Glomerular visceral epithelial cell (primary cell): ENCODE measurements around the gene AKAP11.

Experiments
- DNase-seq: peaks from one replicate; pipeline ENCODE4 v3.0.0-alpha.2; 2016; ENCODE audit errors: extremely low spot score

Gene AKAP11

DNA sequence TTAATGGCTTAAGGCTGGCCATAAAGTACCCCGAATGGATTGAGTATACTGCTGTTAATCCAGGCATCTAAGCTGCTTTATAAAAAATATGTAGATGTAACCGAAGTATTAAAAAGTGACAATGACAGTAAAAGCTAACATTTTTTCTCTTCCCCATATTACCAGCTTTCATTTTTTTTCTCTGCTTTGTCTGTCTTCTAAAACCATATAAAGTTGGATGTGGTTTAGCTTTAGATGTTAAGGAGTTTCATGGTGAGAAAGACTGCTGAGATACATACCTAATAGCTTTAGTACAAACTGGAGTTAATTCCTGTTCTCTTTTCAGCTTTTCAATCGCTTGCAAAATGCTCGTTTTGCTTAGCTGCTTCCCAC is 838 bp downstream of the AKAP11 start:
- DNase-seq, result no peak

GRCh38 chr13:42274386-42275097 is 2.6 kb downstream of the AKAP11 start:
- no peak for DNase-seq

DNA sequence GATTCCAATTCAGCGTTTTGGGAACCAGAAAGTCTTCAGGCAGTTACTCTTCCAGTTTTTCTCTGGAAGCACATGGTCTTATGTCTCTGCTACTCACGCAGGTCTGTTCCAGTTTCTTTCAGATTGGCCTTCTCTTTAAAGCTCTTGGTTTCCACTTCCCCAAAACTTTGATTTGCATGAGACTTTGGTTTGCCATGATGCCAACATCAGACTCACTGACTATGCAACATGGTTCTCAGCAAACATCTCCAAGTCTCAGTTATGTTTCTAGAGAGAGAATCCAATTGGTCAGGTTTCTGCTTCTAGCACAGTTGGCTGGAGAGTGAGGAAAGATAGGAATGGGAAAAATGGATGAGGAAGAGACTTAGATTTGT is 3.1 kb downstream of the AKAP11 start:
- DNase-seq, result no peak

- no peak for DNase-seq
Observed at GRCh38 chr13:42275506-42275905, 3.6 kb downstream of the AKAP11 start.

- DNase-seq, result no peak
Observed at GRCh38 chr13:42276683-42277082, 4.7 kb downstream of the AKAP11 start.

GRCh38 chr13:42277618-42278276 is 5.8 kb downstream of the AKAP11 start:
- DNase-seq, result no peak

- no peak for DNase-seq
Observed at GRCh38 chr13:42279080-42279479, 7.1 kb downstream of the AKAP11 start.

- no peak for DNase-seq
Observed at GRCh38 chr13:42279986-42280385, 8.0 kb downstream of the AKAP11 start.

DNA sequence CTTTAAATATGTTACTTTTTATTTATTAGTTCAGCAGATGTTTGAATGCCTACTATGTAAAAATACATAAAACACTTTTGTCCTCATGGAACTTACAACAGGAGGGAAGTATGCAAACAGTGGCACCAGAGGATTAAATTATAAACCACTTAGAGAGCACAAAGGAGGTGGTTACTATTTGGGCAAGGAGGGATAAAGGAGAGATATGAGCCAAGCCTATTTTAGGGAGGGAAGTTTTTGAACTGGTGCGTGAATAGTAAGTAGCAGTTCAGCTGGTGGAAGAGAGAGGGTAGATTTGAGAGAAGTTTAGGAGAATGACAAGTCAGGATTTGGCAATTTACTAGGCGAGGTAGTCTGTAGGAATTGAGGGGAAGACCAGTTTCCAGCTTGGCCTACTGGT is 8.6 kb downstream of the AKAP11 start:
- no peak for DNase-seq

DNA sequence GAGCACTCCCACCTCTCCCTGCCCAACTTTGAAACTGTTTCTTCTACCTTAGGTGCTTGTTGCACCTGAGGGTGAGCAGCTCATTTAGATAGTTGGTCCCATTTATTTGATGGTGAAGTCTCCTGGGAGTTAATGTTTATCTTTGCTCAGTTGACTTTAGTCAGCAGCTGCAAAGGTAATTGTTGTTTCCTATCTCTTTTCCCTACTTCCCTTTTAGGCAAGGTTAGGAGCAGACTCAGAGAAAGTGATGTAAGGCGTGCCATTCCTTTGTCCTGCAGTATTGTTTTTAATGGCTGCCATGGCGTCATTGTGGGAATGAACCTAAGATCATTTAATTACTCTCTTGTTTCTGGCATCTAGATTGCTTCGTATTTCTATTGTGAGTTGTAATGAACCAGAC is 11.6 kb downstream of the AKAP11 start:
- DNase-seq, result no peak

DNA sequence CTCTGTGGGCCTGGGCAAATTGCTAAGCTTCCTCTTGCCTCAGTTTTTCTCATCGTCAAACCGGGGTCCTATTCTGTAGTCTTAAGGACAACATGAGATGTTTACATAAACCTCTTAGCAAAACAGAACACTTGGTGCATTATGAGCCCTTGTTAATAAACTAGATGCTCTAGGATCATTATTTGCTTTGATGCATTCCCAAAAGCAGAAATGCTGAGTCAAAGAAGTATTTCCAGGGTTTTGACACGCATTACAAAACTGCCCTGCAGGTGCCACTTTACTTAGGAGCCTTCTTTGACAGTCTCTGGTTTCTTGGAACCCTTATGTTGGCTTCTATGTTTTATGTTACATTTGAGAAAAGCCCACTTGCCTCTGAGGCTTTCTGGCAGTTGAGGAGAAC is 12.1 kb downstream of the AKAP11 start:
- no peak for DNase-seq

GRCh38 chr13:42298392-42298791 is 26.4 kb downstream of the AKAP11 start:
- no peak for DNase-seq

DNA sequence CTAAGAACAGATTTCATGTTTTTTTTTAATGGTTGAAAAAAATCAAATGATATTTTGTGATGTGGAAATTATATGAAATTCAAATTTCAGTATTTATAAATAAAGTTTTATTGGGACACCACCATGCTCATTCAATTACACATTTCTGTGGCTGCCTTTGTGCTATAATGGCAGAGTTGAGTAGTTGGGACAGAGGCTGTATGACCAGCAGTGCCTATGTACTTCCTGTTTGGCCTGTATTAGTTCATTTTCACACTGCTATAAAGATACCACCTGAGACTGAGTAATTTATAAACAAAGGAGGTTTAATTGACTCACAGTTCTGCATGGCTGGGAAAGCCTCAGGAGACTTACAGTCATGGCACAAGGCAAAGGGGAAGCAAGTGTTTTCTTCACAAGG is 33.6 kb downstream of the AKAP11 start:
- DNase-seq, result no peak

DNA sequence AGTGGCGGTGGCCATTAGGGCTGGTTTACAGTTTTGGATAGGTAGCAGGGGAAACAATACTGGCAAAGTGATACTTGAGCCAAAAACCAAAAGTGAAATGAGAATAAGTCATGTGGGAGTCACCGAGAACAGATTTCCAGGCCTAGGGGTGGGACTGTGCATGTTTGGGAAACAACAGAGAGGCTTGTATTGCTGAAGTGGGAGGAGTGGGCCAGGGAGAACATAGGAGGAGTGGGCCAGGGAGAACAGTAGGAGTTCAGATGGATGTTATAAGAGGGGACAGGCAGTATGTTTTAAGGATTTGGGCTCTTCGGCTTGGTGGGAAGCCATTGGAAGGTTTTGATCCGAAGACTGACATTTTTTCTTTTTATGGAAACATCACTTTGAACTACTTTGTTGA is 35.5 kb downstream of the AKAP11 start:
- DNase-seq, result no peak

- DNase-seq, result no peak
Observed at GRCh38 chr13:42312817-42313431, 41.0 kb downstream of the AKAP11 start.

DNA sequence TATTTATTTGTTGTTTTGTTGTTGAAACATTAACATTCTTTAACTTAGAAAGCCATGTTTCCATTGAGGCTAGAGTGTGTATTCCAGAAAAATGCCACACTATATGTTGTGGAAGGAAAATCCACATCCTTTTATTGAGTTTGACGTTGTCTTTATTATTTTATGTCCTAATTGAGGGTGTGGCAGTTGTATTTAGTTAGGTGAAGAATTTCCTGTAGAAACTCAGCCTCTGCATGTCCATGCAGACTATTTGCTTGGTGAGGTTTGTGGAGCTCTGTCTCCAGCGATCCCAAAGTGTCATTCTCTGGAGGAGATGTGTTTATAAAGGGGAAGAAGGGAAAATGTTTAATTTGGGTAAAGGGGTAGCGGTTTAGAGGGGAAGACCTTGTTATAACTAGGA is 46.6 kb downstream of the AKAP11 start:
- no peak for DNase-seq

DNA sequence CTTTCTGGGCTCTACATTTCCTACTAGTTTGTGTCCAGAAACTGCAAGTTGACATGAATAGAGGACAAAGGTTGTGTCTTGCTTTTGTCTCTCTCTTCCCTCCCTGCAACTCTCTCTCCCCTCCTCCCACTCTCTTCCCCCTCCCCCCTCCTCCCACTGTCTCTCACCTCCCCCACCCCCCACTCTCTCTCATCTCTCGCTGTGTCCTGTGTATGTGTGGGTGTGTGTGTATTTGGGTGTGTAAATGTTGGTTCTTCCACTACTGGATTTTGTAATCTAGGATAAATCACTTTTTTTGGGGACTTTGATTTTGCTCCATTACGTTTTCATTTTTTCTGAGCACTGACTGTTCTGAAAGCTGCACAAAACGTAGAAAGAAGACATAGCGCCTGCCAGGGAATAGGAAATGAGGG is 48.4 kb downstream of the AKAP11 start:
- DNase-seq, result no peak

DNA sequence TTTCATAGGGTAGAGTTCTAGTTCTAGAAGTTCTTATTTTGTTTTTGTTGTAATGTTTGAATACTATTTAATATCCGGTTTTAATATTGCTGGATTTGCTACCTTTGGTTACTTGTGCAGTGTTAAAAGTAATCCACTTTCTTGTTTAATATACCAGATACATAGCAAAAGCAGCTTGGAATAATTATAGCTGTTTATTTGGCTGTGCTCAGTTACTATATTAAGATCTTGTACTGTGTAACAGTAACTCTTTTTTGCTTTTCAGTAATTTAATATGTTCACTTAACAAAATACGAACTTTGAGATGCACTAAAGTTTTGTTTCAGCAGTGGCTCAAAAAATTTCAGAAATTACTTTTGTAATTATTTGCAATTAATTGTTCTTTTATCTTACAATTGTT is 50.9 kb downstream of the AKAP11 start:
- no peak for DNase-seq

DNA sequence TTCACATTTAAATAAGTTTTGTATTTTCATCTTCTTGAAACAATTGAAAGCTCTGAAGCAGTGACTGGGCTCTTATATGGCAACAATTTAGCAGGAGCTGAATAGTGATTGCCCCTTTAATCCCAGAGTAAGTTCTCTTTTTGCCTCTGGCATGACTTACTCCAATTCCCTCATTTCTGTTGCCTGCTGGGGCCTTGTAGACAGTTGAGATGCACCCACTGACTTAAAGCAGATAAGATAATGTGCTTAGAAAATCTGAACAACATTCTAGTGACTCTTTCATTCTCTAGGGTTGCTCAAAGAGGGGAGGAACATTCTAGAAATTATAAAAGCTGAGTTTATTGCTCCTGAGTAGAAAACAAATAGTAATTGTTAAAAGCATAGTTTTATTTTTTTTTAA is 52.8 kb downstream of the AKAP11 start:
- no peak for DNase-seq

- no peak for DNase-seq
Observed at GRCh38 chr13:42327725-42328124, 55.8 kb downstream of the AKAP11 start.

DNA sequence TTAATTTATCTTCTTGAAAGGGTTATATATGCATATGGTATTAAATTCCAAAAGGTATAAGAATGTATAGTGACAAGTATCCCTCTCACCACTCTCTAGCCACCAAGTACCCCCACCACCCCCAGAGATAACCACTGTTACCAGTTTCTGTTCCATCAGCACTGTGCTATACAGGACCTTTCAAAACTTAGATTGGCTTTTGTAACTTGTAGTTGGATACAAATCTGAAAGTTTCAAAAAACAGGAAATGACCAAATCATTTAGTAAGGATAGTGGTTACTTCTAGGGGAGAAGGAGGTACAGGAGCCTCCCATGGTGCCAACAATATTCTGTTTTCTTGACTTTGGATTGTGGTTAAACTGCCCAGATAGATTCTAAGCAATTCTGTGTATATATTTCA is 56.7 kb downstream of the AKAP11 start:
- DNase-seq, result no peak

DNA sequence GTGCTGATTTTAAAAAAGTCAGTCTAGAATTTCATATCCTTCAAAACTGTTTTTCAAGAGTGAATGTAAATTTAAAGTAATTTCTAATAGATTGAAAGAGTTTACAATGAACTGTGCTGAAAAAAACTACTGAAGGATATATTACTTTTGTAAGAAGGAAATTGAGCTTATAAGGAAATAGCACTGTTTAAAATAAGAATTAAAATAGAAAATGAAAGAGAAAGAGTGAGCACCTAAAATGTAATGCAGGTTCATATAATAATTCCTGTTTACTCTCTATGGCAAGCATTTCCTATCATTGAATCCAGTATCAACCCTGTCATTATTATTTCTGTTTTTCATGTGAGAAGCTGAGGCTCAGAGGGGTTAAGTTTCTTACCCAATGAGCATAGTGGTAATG is 57.3 kb downstream of the AKAP11 start:
- no peak for DNase-seq

GRCh38 chr13:42331009-42331408 is 59.1 kb downstream of the AKAP11 start:
- DNase-seq, result no peak
